Type B pancreatic cell (in vitro differentiated cells): ENCODE measurements around the gene MOSPD2. TPM values are rescaled to one million over a fixed set of nuclear protein-coding genes. Genes with fewer than 3 reads are reported as not detected.

Experiments
- DNase-seq: peaks from one replicate; pipeline ENCODE4 v3.0.0; 2021; ENCODE audit warnings: mixed read lengths; ENCODE audit not compliant: unreplicated experiment; ENCODE audit errors: extremely low spot score
- H3K27ac Mint-ChIP-seq: 2 replicates; pipeline ENCODE4 v1.8.0; 2021; ENCODE audit warnings: mild to moderate bottlenecking, mixed read lengths
- H3K27me3 Mint-ChIP-seq: 2 replicates; pipeline ENCODE4 v1.8.0; 2021; ENCODE audit warnings: mixed read lengths
- H3K36me3 Mint-ChIP-seq: 2 replicates; pipeline ENCODE4 v1.8.0; 2021; ENCODE audit warnings: mixed read lengths
- H3K4me1 Mint-ChIP-seq: one replicate; pipeline ENCODE4 v1.8.0; 2021; ENCODE audit warnings: mixed read lengths; ENCODE audit not compliant: unreplicated experiment
- H3K4me3 Mint-ChIP-seq: 2 replicates; pipeline ENCODE4 v1.8.0; 2021; ENCODE audit warnings: mild to moderate bottlenecking, mixed read lengths
- H3K9me3 Mint-ChIP-seq: 2 replicates; pipeline ENCODE4 v1.8.0; 2021; ENCODE audit warnings: mixed read lengths
- total RNA-seq: library from RNA; stranded (reverse); gene quantifications from 2 replicates; pipeline ENCODE4 v1.2.1, GENCODE V29; 2021; ENCODE audit warnings: low replicate concordance
- TF ChIP-seq, protein P1 (sequence below): fragments of 200-600 bp; sonication (generic); conservative IDR thresholded peaks from 2 replicates; pipeline ENCODE4 v1.5.0; 2021; ENCODE audit warnings: antibody characterized with exemption, mild to moderate bottlenecking

The MOSPD2 gene
- total RNA-seq, 1 donor from 2014 or later: 12.1 TPM

DNA sequence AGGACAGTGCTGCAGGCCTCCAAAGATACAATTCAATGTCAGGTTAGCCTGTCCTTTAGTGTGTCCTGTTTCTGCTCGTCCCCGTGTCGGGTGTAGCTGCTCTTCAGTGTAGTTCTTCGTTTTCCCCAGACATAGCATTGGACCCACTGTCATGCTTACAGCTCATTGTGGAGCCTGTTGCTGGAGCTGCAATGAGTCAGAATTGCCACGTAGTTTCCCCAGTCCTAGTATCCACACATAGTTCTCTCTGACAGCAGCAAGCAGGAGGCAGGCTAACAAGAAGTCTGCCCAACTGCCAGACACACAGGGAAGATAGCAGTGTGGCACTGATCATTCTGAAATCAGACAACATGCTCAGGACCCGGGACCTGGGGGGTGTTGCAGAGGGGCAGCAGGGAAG lies 49.2 kb downstream of the MOSPD2 start:
- H3K27ac Mint-ChIP-seq: no peak overlapping the region

DNA sequence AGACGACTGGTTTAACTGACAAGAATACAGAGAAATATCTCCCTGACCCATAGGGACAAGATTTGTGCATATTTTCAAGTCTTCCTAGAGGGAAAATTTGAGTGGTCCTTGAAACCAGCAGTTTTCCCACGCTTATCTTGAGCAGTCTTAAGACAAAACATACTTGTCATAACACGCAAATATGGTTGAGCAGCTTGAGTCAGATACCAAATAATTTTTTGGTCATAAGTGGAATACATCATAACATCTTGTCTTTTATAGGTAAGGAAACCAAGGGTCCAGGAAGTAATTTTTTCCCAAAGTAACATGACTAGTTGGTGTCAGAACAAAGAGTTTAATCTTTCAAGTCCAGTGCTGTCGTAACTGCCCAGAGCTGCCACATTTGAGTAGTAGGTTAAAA lies 50.5 kb downstream of the MOSPD2 start:
- TF ChIP-seq, protein P1, sequence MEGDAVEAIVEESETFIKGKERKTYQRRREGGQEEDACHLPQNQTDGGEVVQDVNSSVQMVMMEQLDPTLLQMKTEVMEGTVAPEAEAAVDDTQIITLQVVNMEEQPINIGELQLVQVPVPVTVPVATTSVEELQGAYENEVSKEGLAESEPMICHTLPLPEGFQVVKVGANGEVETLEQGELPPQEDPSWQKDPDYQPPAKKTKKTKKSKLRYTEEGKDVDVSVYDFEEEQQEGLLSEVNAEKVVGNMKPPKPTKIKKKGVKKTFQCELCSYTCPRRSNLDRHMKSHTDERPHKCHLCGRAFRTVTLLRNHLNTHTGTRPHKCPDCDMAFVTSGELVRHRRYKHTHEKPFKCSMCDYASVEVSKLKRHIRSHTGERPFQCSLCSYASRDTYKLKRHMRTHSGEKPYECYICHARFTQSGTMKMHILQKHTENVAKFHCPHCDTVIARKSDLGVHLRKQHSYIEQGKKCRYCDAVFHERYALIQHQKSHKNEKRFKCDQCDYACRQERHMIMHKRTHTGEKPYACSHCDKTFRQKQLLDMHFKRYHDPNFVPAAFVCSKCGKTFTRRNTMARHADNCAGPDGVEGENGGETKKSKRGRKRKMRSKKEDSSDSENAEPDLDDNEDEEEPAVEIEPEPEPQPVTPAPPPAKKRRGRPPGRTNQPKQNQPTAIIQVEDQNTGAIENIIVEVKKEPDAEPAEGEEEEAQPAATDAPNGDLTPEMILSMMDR: no peak
- H3K27ac Mint-ChIP-seq: no peak overlapping the region
- no peaks in the 10 kb centered on the region for H3K4me1 Mint-ChIP-seq
- H3K36me3 Mint-ChIP-seq: peaks cover 4% of the 10 kb centered on the region
- no peaks in the 10 kb centered on the region for H3K9me3 Mint-ChIP-seq
- H3K27me3 Mint-ChIP-seq: no peaks in the 10 kb centered on the region
- DNase-seq: no peak
- H3K4me3 Mint-ChIP-seq: no peak overlapping the region

More for the DNA sequence above, 49.2 kb downstream of the MOSPD2 start:
- TF ChIP-seq, protein P1: no peak
- H3K27me3 Mint-ChIP-seq: no peaks in the 10 kb centered on the region
- no peak overlapping the region for H3K4me3 Mint-ChIP-seq
- peaks cover 4% of the 10 kb centered on the region for H3K36me3 Mint-ChIP-seq
- no peaks in the 10 kb centered on the region for H3K4me1 Mint-ChIP-seq
- H3K9me3 Mint-ChIP-seq: no peaks in the 10 kb centered on the region
- DNase-seq: no peak

- H3K36me3 Mint-ChIP-seq: no peaks in the 10 kb centered on the region
- no peak overlapping the region for H3K4me3 Mint-ChIP-seq
- TF ChIP-seq, protein P1: no peak
- no peaks in the 10 kb centered on the region for H3K9me3 Mint-ChIP-seq
- no peaks in the 10 kb centered on the region for H3K27me3 Mint-ChIP-seq
- no peak overlapping the region for H3K27ac Mint-ChIP-seq
- H3K4me1 Mint-ChIP-seq: no peaks in the 10 kb centered on the region
- DNase-seq: no peak
These were observed 53.2 kb downstream of the MOSPD2 start for GRCh38 chrX:14926471-14926870.

DNA sequence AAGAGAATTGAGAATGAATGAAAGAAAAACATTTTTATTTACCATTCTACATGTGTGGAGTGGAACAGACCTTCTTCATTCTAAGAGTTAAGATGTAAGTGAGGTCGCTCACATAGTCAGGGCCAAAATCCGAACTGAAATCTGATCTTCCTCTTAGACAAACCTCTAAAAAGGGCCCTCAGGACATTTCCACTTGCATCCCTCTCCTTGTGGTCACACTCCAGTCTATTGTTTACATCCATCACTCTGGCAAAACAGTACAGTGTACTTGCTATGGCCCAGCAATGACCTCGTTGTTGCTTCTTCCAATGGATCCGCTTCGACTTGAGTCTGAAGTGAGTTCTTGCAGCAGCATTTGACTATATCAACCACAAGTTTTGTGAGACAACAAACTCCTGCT lies 54.2 kb downstream of the MOSPD2 start:
- Mint-ChIP-seq H3K36me3 (no peaks in the 10 kb centered on the region), H3K27me3 (no peaks in the 10 kb centered on the region), H3K4me1 (no peaks in the 10 kb centered on the region), H3K9me3 (no peaks in the 10 kb centered on the region), H3K27ac (no peak overlapping the region), H3K4me3 (no peak overlapping the region)
- DNase-seq: no peak
- TF ChIP-seq, protein P1: no peak

DNA sequence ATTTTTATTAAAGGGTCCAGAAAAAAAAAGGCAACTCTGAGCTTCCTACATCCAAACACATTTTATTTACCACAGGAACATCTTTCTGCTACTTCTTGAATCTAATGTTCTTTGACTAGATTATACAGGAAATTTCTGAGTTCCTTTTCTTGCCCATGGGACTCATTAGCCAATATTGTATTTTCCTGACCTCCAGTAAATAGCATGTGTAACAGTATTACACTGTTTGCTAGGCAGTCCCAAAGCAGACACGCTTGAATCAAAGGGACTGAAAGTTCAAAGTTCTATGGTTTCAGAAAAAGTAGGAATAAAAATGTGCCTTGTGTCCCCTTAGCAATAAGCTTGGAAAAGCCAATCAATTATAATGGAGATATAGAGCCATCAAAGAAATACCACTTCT lies 57.4 kb downstream of the MOSPD2 start:
- no peaks in the 10 kb centered on the region for H3K27me3 Mint-ChIP-seq
- H3K4me1 Mint-ChIP-seq: no peaks in the 10 kb centered on the region
- no peak overlapping the region for H3K27ac Mint-ChIP-seq
- no peaks in the 10 kb centered on the region for H3K9me3 Mint-ChIP-seq
- no peak for DNase-seq
- no peaks in the 10 kb centered on the region for H3K36me3 Mint-ChIP-seq
- TF ChIP-seq, protein P1: no peak
- H3K4me3 Mint-ChIP-seq: no peak overlapping the region

DNA sequence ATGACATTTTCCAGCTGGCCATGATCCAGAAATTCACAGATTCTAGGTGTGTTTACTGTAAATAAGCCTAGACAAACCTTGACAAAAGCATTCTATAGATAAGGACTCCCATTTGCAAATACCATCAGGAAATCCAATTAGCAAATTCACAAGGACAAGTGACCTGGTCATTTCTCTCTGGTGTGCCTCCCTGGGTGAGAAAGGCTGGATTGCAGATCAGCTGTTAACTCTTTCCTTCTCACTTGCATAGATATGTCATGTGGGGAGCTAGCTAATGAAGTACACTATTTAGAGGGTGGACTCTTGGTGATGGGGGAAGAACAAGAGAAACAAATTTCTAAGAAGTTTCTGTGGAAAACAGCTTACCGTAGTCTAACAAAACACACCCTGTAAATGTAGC lies 58.9 kb downstream of the MOSPD2 start:
- Mint-ChIP-seq H3K9me3 (no peaks in the 10 kb centered on the region), H3K27me3 (no peaks in the 10 kb centered on the region), H3K36me3 (no peaks in the 10 kb centered on the region), H3K27ac (no peak overlapping the region), H3K4me3 (no peak overlapping the region), H3K4me1 (no peaks in the 10 kb centered on the region)
- DNase-seq: no peak
- TF ChIP-seq, protein P1: no peak
